GM18499 (cell line): ENCODE measurements around the gene SSH2.
A peak's percentile ranks its signal among the peaks of the same experiment; 100 is the strongest.
"Not testable (repeated sequence)": the region's sequence is repeated elsewhere in the genome, so short reads cannot be mapped to it uniquely, and the experiment has no call there.

Experiments
- ATAC-seq: cut with Tn5 transposase; IDR thresholded peaks from one replicate; pipeline ENCODE4 v1.9.1; 2021; ENCODE audit warnings: moderate number of reproducible peaks; ENCODE audit not compliant: insufficient read depth, unreplicated experiment

The SSH2 gene

GRCh38 chr17:29931231-29931932 lies 1.4 kb upstream of the SSH2 start:
- peak; percentile 64 for ATAC-seq

- no peak for ATAC-seq
These were observed 482 bp upstream of the SSH2 start for GRCh38 chr17:29930409-29931010.

- no peak for ATAC-seq
These were observed 959 bp downstream of the SSH2 start for GRCh38 chr17:29929006-29929532.

DNA sequence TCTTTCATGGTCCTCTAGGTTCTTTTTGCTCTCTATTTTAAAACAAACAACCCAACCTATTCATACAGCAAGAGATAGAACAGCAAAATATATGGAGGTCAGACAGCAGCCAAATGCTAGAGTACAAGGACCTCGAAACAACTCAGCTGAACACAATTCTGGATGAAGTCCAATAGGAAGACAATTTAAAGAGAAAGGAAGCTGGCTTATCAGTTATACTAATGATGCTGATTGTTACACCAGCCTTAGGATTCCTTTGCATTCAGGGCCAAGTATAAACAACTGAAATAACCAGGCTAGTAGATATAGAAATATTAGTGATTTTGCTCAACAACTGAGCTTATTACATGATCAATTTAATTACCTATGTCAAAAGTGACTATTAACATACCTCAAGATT lies 2.5 kb downstream of the SSH2 start:
- no peak for ATAC-seq

DNA sequence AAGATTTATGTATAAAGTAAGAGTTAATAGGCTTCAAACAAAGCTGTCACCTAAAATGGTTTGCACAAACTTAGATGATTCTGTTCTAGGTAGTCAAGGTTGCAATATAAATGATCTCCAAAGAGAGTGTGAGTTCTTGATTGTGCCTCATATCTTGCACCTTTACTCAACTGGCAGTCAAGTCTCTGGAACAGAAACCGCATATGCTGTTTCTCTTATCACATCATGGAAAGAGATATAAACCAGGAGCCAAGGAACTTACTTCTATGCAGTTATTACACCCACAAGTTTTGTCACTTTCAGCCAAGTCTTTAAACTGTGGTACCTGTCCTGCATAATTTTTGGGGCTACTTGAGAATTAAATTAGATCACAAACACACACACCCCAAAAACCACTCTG lies 5.2 kb downstream of the SSH2 start:
- ATAC-seq = no peak

DNA sequence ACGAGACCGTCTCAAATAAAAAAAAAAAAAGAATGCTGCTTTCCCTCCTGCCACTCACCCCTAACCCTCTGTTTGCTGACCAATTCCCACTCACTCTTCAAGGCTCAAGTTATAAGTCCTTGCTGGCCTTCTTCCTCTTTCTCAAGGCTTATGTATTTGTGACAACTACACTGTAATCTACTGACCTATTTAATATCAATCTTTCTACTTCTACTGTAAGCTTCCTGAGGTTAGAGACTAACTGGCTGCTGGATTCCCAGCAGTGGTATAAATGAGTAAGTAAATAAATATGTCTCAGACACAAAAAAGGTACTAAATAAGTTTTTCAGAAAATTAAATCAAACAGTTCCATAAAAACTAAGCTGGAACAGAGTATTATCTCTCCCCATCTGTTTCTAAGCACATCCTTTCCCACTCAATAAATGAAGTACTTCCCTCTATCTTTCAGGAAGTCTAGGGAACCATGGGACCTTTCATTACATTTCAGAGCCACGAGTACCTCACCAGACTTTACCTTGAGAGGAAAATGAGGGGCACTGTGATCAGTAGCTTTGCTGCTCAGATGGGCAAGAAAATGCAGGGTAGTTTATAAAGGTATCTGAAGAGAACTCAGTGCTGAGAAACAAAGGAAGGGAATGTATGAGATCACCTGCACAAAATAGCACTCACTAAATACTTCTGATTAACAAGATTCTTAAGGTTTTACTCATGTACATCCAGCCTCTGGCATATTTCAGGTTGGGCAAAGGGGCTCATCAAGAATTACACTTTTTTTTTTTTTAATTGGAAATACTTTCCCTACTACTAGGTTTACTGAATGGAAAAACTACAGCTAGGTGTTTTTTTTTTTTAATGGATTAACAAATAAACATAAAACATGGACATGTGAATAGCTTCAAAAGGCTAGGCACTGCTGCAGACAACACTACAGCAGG lies 10.8 kb downstream of the SSH2 start:
- no peak for ATAC-seq

DNA sequence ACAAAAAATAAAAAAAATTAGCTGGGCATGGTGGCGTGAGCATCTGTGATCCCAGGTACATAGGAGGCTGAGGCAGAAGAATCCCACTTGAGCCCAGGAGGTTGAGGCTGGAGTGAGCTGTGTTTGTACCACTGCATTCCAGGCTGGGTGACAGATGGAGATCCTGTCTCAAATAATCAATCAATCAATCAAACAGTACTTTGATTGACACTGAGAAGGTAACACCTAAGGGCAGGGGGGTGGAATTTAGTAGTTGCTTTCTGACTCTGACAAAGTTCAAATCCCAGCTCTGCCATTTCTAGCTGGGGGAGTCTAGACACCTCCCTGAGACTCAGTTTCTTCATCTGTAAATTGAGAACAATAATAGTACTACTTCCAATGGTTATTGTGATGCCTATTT lies 12.0 kb downstream of the SSH2 start:
- ATAC-seq = no peak

GRCh38 chr17:29914819-29915537 lies 15.1 kb downstream of the SSH2 start:
- no peak for ATAC-seq

DNA sequence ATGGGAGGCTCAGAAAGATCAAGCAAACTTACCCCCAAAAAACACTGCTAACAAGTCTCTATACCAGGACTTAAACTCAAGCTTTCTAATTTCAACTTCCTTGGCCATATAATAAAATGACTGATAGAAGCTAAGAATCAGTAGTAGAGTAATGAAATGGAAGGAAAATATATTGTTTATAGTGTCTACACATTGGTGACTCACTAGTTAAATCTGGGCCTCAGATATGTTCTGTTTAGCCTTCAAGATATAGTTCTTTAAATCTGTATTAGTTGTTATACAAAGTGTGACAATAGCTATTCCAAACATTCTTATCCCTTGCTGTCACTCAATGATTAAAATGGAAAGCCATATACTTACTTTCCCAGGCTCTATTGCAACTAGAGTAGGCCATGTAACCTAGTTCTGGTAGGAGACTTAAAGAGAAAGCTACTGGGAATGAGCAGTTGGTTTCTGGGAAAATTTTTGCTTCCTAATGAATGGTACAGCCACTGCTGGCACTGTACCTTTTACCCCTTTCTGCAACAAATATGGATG lies 18.3 kb downstream of the SSH2 start:
- ATAC-seq = no peak

DNA sequence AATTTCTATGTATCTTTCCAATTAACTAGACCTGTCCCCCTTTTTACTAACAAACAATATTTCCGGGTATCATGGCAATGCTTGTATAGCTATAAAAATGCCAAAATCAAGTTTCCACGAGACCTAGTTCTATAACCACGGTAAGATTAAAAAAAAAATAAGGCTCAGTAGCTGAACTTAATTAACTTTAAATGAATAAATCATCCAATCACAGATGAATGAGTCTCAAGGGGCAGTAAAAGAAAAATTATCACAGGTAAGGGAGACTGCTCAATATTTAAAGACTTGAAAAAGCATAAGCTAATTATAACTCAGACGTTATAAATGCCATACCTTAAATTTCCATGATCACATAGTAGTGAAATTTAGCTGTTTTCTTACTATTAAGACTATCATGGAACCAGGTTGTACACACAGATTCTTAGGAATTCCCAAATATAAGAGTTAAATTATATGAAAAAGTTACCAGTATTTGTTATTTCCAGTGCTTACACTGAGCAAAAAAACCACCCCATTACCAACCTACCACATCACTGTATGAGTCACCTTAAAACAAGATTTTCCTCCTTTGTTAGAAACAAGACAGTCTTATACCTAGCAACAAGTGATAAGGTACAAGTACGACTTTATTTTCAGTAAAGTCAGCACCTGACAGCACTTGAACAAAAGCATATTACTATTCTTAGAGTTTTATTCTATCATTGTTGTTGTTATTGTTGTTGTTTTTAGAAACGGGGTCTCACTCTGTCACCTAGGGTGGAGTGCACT lies 20.6 kb downstream of the SSH2 start:
- ATAC-seq = no peak

- ATAC-seq = no peak
These were observed 23.1 kb downstream of the SSH2 start for GRCh38 chr17:29906969-29907368.

DNA sequence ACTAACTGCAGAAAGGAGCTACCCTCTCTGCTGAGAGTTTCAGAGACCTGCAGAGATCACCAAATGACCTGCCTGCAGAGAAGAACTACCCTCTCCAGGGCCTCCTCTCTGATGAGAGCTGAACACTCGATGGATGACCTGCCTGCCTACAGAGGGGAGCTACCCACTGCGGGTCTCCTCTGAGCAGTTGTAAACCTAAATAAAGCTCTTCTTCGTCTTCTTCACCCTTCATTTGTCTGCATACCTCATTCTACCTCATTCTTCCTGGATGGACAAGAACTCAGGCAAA lies 24.2 kb downstream of the SSH2 start:
- ATAC-seq = no peak

GRCh38 chr17:29905086-29905878 lies 24.7 kb downstream of the SSH2 start:
- ATAC-seq = no peak

DNA sequence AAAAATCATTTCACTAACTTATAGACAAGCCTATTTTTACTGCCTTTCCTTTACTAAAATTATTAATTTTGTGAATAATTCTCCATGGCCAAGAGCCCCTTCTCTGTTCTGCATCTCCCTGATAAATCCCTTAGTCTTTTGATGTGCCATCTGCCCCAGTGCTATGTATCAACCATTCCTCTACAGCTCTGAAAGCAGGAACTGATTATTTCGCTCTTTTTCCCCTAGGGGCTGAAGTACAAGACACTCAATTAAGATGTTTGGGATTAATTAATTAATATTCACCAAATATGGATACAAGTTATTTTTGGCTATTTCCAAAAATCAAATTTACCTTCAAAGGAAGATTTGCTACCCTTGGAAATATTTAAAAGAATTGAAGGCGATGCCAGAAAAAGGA lies 26.6 kb downstream of the SSH2 start:
- ATAC-seq = no peak

GRCh38 chr17:29897136-29897535 lies 32.9 kb downstream of the SSH2 start:
- ATAC-seq = not testable (repeated sequence)

- no peak for ATAC-seq
These were observed 37.8 kb downstream of the SSH2 start for GRCh38 chr17:29892201-29892600.

- ATAC-seq = no peak
These were observed 38.9 kb downstream of the SSH2 start for GRCh38 chr17:29891131-29891530.

- ATAC-seq = no peak
These were observed 44.9 kb downstream of the SSH2 start for GRCh38 chr17:29885031-29885640.
